GM19193 (cell line): ENCODE measurements around the gene ALLC.

Source experiments
- POLR2A ChIP-seq: IDR thresholded peaks from 4 replicates; pipeline ENCODE4 v1.6.1; 2011; ENCODE audit not compliant: insufficient read depth, insufficient read length; ENCODE audit errors: extremely low read depth

The ALLC gene

GRCh38 chr2:3703757-3704355 is 45.9 kb downstream of the ALLC start:
- TF ChIP-seq POLR2A, result no peak

GRCh38 chr2:3704692-3705091 is 46.7 kb downstream of the ALLC start:
- no peak for TF ChIP-seq POLR2A

GRCh38 chr2:3705782-3706181 is 47.8 kb downstream of the ALLC start:
- no peak for TF ChIP-seq POLR2A

- no peak for TF ChIP-seq POLR2A
Measured at GRCh38 chr2:3706892-3707291, 48.9 kb downstream of the ALLC start.

- TF ChIP-seq POLR2A, result no peak
Measured at GRCh38 chr2:3708576-3708975, 50.6 kb downstream of the ALLC start.

- TF ChIP-seq POLR2A, result no peak
Measured at GRCh38 chr2:3709225-3709624, 51.2 kb downstream of the ALLC start.

GRCh38 chr2:3712424-3712823 is 54.4 kb downstream of the ALLC start:
- TF ChIP-seq POLR2A, result no peak

- TF ChIP-seq POLR2A, result no peak
Measured at GRCh38 chr2:3712831-3713503, 55.0 kb downstream of the ALLC start.

GRCh38 chr2:3718679-3719078 is 60.7 kb downstream of the ALLC start:
- TF ChIP-seq POLR2A, result no peak

- TF ChIP-seq POLR2A, result no peak
Measured at GRCh38 chr2:3725002-3725401, 67.0 kb downstream of the ALLC start.

- no peak for TF ChIP-seq POLR2A
Measured at GRCh38 chr2:3725458-3726250, 67.7 kb downstream of the ALLC start.

GRCh38 chr2:3726511-3726910 is 68.5 kb downstream of the ALLC start:
- TF ChIP-seq POLR2A, result no peak

- no peak for TF ChIP-seq POLR2A
Measured at GRCh38 chr2:3727397-3728045, 69.5 kb downstream of the ALLC start.

GRCh38 chr2:3728104-3729054 is 70.4 kb downstream of the ALLC start:
- TF ChIP-seq POLR2A, result no peak
